ENCODE results near the gene SHANK1. TPM values are rescaled to one million over a fixed set of nuclear protein-coding genes. Genes with fewer than 3 reads are reported as not detected.
A peak's percentile ranks its signal among the peaks of the same experiment; 100 is the strongest.

Gene SHANK1
- total RNA-seq, 2 donors from 2014 or later = 0.28 to 1.6 TPM

- no peak for ATAC-seq (ENCODE audit: insufficient number of reproducible peaks, low FRiP score, low read depth)
- no peak overlapping the region for H3K27ac ChIP-seq
Measured at GRCh38 chr19:50722201-50723013, 2.8 kb upstream of the SHANK1 start.

GRCh38 chr19:50721441-50722137 lies 2.0 kb upstream of the SHANK1 start:
- Histone ChIP-seq H3K27ac (no peak overlapping the region), H3K4me3 (no peak overlapping the region), H3K4me1 (ENCODE audit: control insufficient read depth in 1 of 2, low read depth in 2 of 2) (peaks cover 10 to 25% of the 10 kb centered on the region in 2 donors), H3K36me3 (no peaks in the 10 kb centered on the region), H3K27me3 (replicated peaks; ENCODE audit: insufficient read depth) (no peaks in the 10 kb centered on the region), H3K9me3 (no peaks in the 10 kb centered on the region)
- no peak for TF ChIP-seq CTCF (IDR thresholded peaks at IDR 0.05)
- no peak for ATAC-seq (ENCODE audit: insufficient number of reproducible peaks, low FRiP score, low read depth)
- DNase-seq (ENCODE audit: low spot score) = no peak

More at GRCh38 chr19:50722201-50723013, 2.8 kb upstream of the SHANK1 start:
- Histone ChIP-seq H3K4me1 (ENCODE audit: control insufficient read depth in 1 of 2, low read depth in 2 of 2) (peaks cover 10 to 25% of the 10 kb centered on the region in 2 donors), H3K4me3 (no peak overlapping the region), H3K27me3 (replicated peaks; ENCODE audit: insufficient read depth) (no peaks in the 10 kb centered on the region), H3K36me3 (no peaks in the 10 kb centered on the region), H3K9me3 (no peaks in the 10 kb centered on the region)
- TF ChIP-seq CTCF (IDR thresholded peaks at IDR 0.05) = no peak
- no peak for DNase-seq (ENCODE audit: low spot score)

GRCh38 chr19:50720921-50721381 lies 1.3 kb upstream of the SHANK1 start:
- Histone ChIP-seq H3K9me3 (no peaks in the 10 kb centered on the region), H3K4me3 (no peak overlapping the region), H3K27ac (no peak overlapping the region), H3K36me3 (no peaks in the 10 kb centered on the region), H3K4me1 (ENCODE audit: control insufficient read depth in 1 of 2, low read depth in 2 of 2) (peaks cover 10 to 25% of the 10 kb centered on the region in 2 donors), H3K27me3 (replicated peaks; ENCODE audit: insufficient read depth) (no peaks in the 10 kb centered on the region)
- DNase-seq (ENCODE audit: low spot score) (no peak), ATAC-seq (ENCODE audit: insufficient number of reproducible peaks, low FRiP score, low read depth) (no peak)
- TF ChIP-seq CTCF (IDR thresholded peaks at IDR 0.05) = no peak

- Histone ChIP-seq H3K27me3 (replicated peaks; ENCODE audit: insufficient read depth) (no peaks in the 10 kb centered on the region), H3K4me1 (ENCODE audit: control insufficient read depth in 1 of 2, low read depth in 2 of 2) (peaks cover 8 to 20% of the 10 kb centered on the region in 2 donors), H3K4me3 (no peak overlapping the region), H3K9me3 (no peaks in the 10 kb centered on the region), H3K36me3 (no peaks in the 10 kb centered on the region), H3K27ac (no peak overlapping the region)
- no peak for TF ChIP-seq CTCF (IDR thresholded peaks at IDR 0.05)
- no peak for DNase-seq (ENCODE audit: low spot score)
- ATAC-seq (ENCODE audit: insufficient number of reproducible peaks, low FRiP score, low read depth) = no peak
Measured at GRCh38 chr19:50720181-50720920, 749 bp upstream of the SHANK1 start.

- no peaks in the 10 kb centered on the region for H3K27me3 ChIP-seq (replicated peaks; ENCODE audit: insufficient read depth)
- no peak for TF ChIP-seq CTCF (IDR thresholded peaks at IDR 0.05)
- no peak overlapping the region for H3K27ac ChIP-seq
- H3K36me3 ChIP-seq = no peaks in the 10 kb centered on the region
- no peak for ATAC-seq (ENCODE audit: insufficient number of reproducible peaks, low FRiP score, low read depth)
- H3K9me3 ChIP-seq = no peaks in the 10 kb centered on the region
- peaks cover 8% of the 10 kb centered on the region in 2 donors for H3K4me1 ChIP-seq (ENCODE audit: control insufficient read depth in 1 of 2, low read depth in 2 of 2)
- no peak for DNase-seq (ENCODE audit: low spot score)
- H3K4me3 ChIP-seq = peak overlapping the region; percentile 14
Measured at GRCh38 chr19:50719119-50719435, 525 bp downstream of the SHANK1 start.
